NCI-H82 treated with DMSO at 0.1 percent for 48 hours (cell line): Measurements from ENCODE around the gene FAM236B.
"Not testable (repeated sequence)": the region's sequence is repeated elsewhere in the genome, so short reads cannot be mapped to it uniquely, and the experiment has no call there.

Experiments used
- DNase-seq: peaks from one replicate; lab custom pipeline; 2025; ENCODE audit not compliant: unreplicated experiment; lab: John Stamatoyannopoulos, UW

FAM236B gene

DNA sequence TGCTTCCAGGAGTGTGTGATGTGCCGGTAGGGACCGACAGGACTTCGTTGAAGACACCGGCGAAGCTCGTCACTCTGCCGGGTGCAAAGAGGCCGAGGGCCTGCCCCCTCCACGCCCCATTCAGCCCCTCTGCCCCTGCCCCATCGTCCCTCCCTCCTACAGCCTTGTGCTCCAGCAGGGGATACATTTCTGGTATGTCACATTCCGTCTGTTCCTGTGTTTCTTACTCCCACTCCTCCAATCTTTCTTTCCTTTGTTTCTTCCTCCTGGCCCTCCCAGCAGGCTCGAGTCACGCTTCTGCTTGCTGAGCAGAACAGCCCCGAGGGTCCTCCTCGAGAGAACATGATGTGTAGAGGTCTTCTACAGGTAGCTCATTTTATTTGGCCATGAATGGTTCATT is at the start of gene FAM236B:
Gene FAM236B (minus strand): TSS at position 101 of the 400 bp plus-strand sequence. CDS start 100 bp downstream, at position 1.
- DNase-seq = not testable (repeated sequence)

- not testable (repeated sequence) for DNase-seq
Measured at GRCh38 chrX:72830701-72831100, 48.2 kb upstream of the FAM236B start.

DNA sequence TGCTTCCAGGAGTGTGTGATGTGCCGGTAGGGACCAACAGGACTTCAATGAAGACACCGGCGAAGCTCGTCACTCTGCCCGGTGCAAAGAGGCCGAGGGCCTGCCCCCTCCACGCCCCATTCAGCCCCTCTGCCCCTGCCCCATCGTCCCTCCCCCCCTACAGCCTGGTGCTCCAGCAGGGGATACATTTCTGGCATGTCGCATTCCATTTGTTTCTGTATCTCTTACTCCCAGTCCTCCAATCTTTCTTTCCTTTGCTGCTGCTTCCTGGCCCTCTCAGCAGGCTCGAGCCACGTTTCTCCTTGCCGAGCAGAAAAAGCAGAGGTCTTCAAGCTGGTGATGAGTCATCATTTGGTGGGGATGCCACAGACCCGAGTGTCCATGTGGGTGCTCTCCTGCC is 25.6 kb upstream of the FAM236B start, which contains the start of gene FAM236D:
Gene FAM236D (minus strand): TSS at position 101 of the 400 bp plus-strand sequence. CDS start 100 bp downstream, at position 1.
- DNase-seq = not testable (repeated sequence)

GRCh38 chrX:72790390-72790789 is 7.9 kb upstream of the FAM236B start:
- DNase-seq = not testable (repeated sequence)

DNA sequence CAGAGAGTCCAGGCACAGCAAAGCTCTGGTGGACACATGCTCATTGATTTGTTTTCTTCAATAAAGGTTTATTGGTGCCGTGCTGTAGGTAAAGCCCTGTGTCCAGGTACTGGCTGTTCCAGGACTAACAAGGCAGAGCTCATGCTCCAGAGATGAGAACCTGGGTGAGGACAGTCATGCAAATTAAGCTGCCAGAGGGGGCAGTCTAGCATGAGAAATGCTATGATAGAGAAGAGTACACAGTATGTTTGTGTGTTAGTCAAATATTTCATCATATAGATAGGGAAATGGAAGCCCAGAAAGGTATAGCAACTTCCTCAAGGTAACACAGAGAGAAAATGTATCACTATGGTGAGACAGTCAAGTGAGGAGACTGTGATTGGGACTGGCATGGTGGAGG is 5.7 kb upstream of the FAM236B start:
- not testable (repeated sequence) for DNase-seq

DNA sequence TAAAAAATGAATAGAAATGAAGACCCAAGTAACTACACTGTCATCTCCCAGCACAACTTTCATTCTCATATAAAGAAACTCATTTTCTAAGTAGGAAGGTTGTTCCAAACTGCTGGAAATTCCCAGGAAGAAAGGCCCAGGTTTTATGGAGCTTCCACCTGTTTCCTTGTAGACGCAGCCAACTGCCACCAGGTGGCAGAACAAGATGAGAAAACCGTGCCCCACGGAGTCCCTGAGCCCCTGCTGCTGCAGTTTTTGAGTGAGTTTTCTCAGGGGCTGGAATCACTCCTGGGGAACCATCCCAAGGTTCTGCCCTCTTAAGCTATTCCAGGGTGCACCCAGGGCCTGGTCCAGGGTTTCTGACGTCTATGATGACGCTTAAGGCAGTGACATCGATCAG is 1.5 kb upstream of the FAM236B start:
- DNase-seq = not testable (repeated sequence)

DNA sequence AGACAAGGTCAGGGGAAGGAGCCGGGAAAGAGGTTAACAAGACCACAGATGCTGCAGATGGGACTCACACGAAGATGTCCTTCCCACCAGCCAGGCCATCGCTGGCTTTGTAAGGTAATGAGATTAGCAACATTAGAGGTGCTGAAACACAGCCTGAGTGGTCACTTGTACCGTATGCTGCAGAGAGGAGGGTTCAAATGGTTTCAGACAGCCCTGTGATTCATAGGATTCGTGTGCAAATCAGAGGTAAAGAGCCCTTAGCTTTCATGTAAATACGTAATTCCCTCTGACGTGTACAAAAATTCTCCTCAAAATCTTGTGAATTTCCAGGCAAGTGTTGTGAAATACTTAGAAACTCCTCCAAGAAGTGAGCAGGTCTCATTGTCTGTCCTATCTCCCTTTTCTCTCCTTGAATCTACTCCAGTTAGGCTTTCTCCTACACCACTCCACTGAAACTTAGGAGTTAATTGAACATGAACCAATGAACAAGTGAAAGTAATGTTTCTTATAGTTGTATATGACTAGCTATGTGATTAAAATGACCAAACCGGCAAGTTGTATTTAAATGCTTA is 991 bp upstream of the FAM236B start:
- not testable (repeated sequence) for DNase-seq

- not testable (repeated sequence) for DNase-seq
Measured at GRCh38 chrX:72778146-72778545, 4.3 kb downstream of the FAM236B start.

- DNase-seq = not testable (repeated sequence)
Measured at GRCh38 chrX:72777467-72777790, 5.0 kb downstream of the FAM236B start.

- not testable (repeated sequence) for DNase-seq
Measured at GRCh38 chrX:72776653-72777466, 5.6 kb downstream of the FAM236B start, which contains the start of gene DMRTC1B. TSS of gene DMRTC1B (plus strand) at chrX:72776890. CDS start at chrX:72845136, 68,246 bp downstream.

GRCh38 chrX:72760454-72760853 is 22.0 kb downstream of the FAM236B start:
- not testable (repeated sequence) for DNase-seq

DNA sequence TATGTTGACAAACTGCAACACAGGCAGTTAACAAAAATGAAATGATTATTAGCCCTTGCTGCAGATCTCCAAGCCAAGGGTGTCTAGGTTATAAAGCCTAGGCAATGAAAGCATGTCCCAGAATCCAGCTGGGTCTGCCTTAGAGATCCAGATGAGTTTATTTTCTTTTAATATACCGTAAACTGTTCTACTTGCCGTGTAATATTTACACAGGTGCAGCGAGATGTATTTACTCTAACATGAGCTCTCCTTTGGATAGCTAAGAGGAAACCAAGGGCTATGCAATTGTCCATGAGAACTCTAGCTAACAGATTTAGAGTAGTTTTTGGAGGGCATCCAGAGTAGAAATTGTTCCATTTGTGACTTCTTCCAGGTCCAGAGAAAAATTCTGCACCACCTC is 33.9 kb downstream of the FAM236B start:
- not testable (repeated sequence) for DNase-seq

DNA sequence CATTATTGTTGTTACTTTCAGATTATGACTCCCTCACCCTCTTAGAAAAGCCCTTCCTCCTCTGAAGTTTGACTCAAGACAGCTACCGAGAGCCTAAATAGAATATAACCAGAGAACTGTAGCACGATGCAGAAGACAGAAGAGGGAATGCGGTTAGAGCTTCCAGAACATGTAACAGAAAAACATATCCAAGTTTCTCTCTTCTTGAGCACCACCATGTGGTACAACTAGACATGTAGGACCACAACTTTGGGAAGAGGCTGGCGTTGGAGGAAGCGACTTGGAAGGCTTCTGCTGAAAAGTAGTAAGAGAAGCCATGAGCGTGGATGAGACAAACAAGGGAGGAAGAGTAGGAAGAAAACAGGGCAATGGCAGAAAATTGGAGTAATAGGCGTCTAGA is 36.9 kb downstream of the FAM236B start:
- not testable (repeated sequence) for DNase-seq

GRCh38 chrX:72735561-72735960 is 46.9 kb downstream of the FAM236B start:
- no peak for DNase-seq

GRCh38 chrX:72733636-72734035 is 48.8 kb downstream of the FAM236B start:
- not testable (repeated sequence) for DNase-seq
